ENCODE data around the gene RUFY3. TPM values are rescaled to one million over a fixed set of nuclear protein-coding genes. Genes with fewer than 3 reads are reported as not detected.

The RUFY3 gene
- total RNA-seq, 1 experiment from 2014 or later: 32.9 TPM

GRCh38 chr4:70722199-70722791, 531 bp downstream of the RUFY3 start:
- no peaks in the 10 kb centered on the region for H3K27me3 ChIP-seq (ENCODE audit: insufficient read depth, low read length)
- no peak overlapping the region for H3K9ac ChIP-seq (ENCODE audit: low read length)
- H3K9me2 ChIP-seq (ENCODE audit: insufficient read depth): no peaks in the 10 kb centered on the region
- no peaks in the 10 kb centered on the region for H4K20me1 ChIP-seq (ENCODE audit: insufficient read depth)
- BruUV-seq (replicated peaks): TSS peak; percentile 9
- H3K4me1 ChIP-seq (ENCODE audit: control insufficient read depth in 1 of 2, insufficient read depth in 2 of 2, low read length in 2 of 2): peaks cover 0 to 3% of the 10 kb centered on the region in 2 experiments; a peak in 1 of 4 replicates
- no peak overlapping the region for H2AFZ ChIP-seq (ENCODE audit: low read depth, low read length, poor library complexity, severe bottlenecking)
- H3K27ac ChIP-seq (ENCODE audit: low read depth, low read length): no peak overlapping the region
- CTCF ChIA-PET: interaction anchor here (1.8 kb wide), 1 partner anchor 13 kb away, joined by 10 read pairs; no protein-coding TSS in a partner anchor
- DNase-seq (ENCODE audit: low read depth, low spot score) (no peak), ATAC-seq (no peak)
- TF ChIP-seq SIN3A (IDR thresholded peaks at IDR 0.05; ENCODE audit: low read depth) (no peak), CTCF (IDR thresholded peaks at IDR 0.05 in 2 of 3, conservative IDR thresholded peaks at IDR 0.05 in 1 of 3; ENCODE audit: borderline replicate concordance in 1 of 3, insufficient read depth in 1 of 3, low read depth in 2 of 3, low read length in 2 of 3) (no peak)
- H3K4me2 ChIP-seq (ENCODE audit: low read length): no peak overlapping the region
- POLR2A ChIA-PET: no interaction called here
- H3K9me3 ChIP-seq (ENCODE audit: control insufficient read depth in 1 of 2, insufficient read depth in 1 of 2, low read depth in 1 of 2, low read length in 2 of 2): no peaks in the 10 kb centered on the region
- no peaks in the 10 kb centered on the region for H3K36me3 ChIP-seq (ENCODE audit: control insufficient read depth in 1 of 2, insufficient read depth in 2 of 2, low read length in 2 of 2)
- no peak overlapping the region for H3K4me3 ChIP-seq (replicated peaks in 1 of 2; ENCODE audit: low read depth in 1 of 2, low read length in 2 of 2)
- H3K79me2 ChIP-seq (ENCODE audit: insufficient read depth, low read length): peaks cover 14% of the 10 kb centered on the region; the same call in 1 of the 2 replicates
- RAD21 ChIA-PET (ENCODE audit: low non-redundant PET in 1 of 2, low total read pairs in 2 of 2, uncharacterized antibody in 2 of 2, unreplicated experiment in 2 of 2): no interaction called here
- intact Hi-C loops (cut with micrococcal nuclease): no loop called here

- no peaks in the 10 kb centered on the region for H3K9me2 ChIP-seq (ENCODE audit: insufficient read depth)
- ChIA-PET RAD21 (ENCODE audit: low non-redundant PET in 1 of 2, low total read pairs in 2 of 2, uncharacterized antibody in 2 of 2, unreplicated experiment in 2 of 2) (no interaction called here), CTCF (no interaction called here), POLR2A (no interaction called here)
- no peaks in the 10 kb centered on the region for H3K9me3 ChIP-seq (ENCODE audit: control insufficient read depth in 1 of 2, insufficient read depth in 1 of 2, low read depth in 1 of 2, low read length in 2 of 2)
- intact Hi-C loops (cut with micrococcal nuclease): no loop called here
- H3K27ac ChIP-seq (ENCODE audit: low read depth, low read length): no peak overlapping the region
- no peak for TF ChIP-seq EZH2phosphoT487 (IDR thresholded peaks at IDR 0.05; ENCODE audit: borderline replicate concordance)
- TF ChIP-seq ZNF274 (IDR thresholded peaks at IDR 0.05; ENCODE audit: low read depth, low read length): no peak
- TF ChIP-seq CEBPB (IDR thresholded peaks at IDR 0.05; ENCODE audit: low read depth): no peak
- no TSS peak for BruUV-seq (replicated peaks)
- peaks cover 0 to 3% of the 10 kb centered on the region in 2 experiments; a peak in 1 of 4 replicates for H3K4me1 ChIP-seq (ENCODE audit: control insufficient read depth in 1 of 2, insufficient read depth in 2 of 2, low read length in 2 of 2)
- H3K27me3 ChIP-seq (ENCODE audit: insufficient read depth, low read length): no peaks in the 10 kb centered on the region
- DNase-seq (ENCODE audit: low read depth, low spot score) (no peak), ATAC-seq (no peak)
- no peak overlapping the region for H2AFZ ChIP-seq (ENCODE audit: low read depth, low read length, poor library complexity, severe bottlenecking)
- no peaks in the 10 kb centered on the region for H4K20me1 ChIP-seq (ENCODE audit: insufficient read depth)
- no peak overlapping the region for H3K9ac ChIP-seq (ENCODE audit: low read length)
- H3K4me2 ChIP-seq (ENCODE audit: low read length): no peak overlapping the region
- H3K4me3 ChIP-seq (replicated peaks in 1 of 2; ENCODE audit: low read depth in 1 of 2, low read length in 2 of 2): no peak overlapping the region
- H3K36me3 ChIP-seq (ENCODE audit: control insufficient read depth in 1 of 2, insufficient read depth in 2 of 2, low read length in 2 of 2): no peaks in the 10 kb centered on the region
- peaks cover 7% of the 10 kb centered on the region; the same call in 1 of the 2 replicates for H3K79me2 ChIP-seq (ENCODE audit: insufficient read depth, low read length)
Measured at GRCh38 chr4:70724463-70724862, 2.7 kb downstream of the RUFY3 start.

Measured in HCT116 (cell line).